HG02970 (cell line): ENCODE measurements around the gene TBKBP1.
"Not testable (repeated sequence)": the region's sequence is repeated elsewhere in the genome, so short reads cannot be mapped to it uniquely, and the experiment has no call there.

Experiments
- ATAC-seq: cut with Tn5 transposase; IDR thresholded peaks from one replicate; pipeline ENCODE4 v1.9.1; 2021; ENCODE audit warnings: mild to moderate bottlenecking, moderate library complexity, moderate number of reproducible peaks; ENCODE audit not compliant: unreplicated experiment, low FRiP score

TBKBP1 gene

DNA sequence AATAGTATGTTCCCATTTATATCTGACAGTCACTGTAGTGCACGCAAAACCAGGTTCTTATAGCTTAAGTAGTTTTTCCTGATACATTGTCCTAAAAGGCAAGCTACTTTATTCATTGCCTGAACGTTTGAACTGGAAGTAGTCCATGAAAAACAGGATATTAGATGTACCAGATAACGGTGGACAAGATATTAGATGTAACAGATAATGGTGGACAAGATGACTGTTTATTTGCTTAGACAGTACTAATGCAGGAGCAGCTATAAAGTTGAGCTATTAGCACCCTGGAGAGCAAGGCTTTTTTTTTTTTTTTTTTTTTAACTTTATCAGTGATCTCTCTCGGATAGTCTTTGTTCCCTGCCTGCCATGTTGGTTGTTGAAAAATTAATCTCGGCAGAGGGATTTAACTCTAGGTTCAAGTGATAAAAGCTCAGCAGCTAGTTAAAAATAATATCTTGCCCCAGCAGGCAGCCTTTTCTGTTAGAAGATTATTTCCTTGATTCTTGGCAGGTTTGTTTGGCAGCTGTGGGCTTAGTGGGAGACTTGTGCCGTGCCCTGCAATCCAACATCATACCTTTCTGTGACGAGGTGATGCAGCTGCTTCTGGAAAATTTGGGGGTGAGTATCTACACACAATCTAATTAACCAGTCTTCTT, 17.3 kb upstream of the TBKBP1 start:
- ATAC-seq, result no peak

DNA sequence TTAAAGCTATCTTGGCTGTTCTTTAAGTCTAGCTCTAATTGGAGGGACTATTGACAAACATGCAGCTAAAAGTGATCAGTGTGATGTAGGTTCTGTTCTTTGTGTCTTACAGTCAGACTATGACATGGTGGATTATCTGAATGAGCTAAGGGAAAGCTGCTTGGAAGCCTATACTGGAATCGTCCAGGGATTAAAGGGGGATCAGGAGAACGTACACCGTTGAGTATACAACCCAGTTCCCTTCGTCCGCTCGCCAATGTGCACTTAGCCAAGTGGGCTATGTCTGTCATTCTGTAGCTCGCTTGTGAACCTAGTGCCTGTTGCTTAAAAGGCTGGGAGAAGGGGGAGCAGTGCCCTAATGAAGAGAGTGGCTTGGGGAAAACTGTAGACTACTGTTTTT, 15.8 kb upstream of the TBKBP1 start:
- ATAC-seq, result no peak

DNA sequence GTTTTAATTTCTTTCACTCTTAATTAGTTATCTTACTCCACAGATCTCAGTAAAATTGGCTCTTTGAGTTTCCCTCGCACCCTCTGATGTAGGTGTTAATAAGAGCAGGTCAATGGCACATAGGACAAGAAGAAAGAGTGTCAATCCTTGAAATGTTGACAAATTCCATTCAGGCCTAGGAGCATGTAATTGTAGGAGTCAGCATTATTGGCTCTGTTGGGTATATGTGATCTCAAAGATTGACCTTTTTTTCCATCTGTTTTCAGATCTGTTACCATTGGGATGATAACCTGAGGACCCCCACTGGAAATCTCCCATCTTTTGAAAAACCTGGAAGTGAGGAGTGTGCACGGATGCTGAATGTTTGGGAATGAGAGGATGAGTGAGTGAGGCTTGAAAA, 11.8 kb upstream of the TBKBP1 start:
- no peak for ATAC-seq

DNA sequence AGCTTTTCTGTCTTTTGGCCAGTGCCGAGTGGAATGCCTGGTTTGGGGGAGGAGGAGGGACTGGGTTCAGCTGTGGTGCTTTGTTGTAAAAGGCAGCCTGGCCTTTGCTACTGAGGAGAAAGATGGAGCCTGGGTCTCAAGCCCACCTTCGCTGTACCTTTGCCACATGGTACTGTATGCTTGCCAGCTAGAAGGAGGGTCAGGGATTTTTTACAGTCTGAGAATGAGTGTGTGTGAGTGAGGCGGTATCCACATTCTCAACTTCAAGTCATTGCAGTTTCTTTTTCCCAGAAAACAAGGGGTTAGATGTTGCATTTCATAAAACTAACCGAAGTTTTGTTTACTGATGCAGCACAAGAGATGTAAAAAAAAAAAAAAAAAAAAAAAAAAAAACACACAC, 11.2 kb upstream of the TBKBP1 start:
- not testable (repeated sequence) for ATAC-seq

DNA sequence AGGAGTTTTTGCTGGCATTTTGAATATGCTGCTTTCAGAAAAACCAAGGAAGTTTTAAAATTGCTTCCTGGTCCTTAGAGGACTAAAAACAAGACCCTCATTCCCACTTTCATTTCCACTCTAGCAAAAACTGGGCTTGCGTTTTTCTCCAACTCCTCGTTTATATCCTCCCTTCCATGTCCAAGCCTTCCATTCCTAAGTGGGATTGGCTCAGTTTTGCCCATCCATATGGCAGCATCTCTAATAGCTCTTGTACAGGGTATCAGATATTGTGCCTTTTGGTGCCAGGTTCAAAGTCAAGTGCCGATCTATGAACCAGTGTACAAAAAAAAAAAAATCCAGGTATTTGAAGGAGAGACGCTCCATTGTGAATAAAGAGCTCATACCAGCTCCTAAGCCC, 9.9 kb upstream of the TBKBP1 start:
- no peak for ATAC-seq

DNA sequence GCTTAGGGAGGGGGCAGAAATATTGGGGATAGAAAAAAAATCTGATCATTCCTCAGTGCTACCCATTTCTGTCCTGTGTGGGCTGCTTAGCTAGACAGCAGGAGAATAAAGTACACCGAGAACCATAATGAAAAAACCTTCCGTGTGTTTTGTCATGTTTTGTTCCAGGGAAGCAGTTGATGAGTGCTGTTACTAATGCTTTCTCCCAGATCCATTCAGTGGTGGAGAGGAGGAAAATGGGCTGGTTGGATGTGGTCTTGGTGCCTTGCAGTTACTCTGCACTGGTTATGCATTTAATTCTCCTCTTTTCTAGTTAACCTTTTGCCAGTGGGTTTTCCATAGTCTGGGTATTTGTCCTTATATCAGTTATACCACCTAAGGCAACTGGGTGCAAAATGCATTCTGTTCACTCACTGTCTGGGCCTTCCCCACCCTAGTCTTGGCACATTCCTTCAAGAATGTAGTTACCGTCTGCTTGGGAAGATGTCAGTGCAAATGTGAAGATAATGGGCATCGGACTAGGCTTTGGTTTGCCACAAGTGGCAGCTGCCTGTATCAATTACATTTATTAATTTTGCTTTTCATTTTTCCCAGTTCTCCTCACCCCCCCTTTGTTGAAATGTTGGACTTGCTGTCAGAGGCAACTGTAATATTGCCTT, 9.3 kb upstream of the TBKBP1 start:
- ATAC-seq, result no peak

DNA sequence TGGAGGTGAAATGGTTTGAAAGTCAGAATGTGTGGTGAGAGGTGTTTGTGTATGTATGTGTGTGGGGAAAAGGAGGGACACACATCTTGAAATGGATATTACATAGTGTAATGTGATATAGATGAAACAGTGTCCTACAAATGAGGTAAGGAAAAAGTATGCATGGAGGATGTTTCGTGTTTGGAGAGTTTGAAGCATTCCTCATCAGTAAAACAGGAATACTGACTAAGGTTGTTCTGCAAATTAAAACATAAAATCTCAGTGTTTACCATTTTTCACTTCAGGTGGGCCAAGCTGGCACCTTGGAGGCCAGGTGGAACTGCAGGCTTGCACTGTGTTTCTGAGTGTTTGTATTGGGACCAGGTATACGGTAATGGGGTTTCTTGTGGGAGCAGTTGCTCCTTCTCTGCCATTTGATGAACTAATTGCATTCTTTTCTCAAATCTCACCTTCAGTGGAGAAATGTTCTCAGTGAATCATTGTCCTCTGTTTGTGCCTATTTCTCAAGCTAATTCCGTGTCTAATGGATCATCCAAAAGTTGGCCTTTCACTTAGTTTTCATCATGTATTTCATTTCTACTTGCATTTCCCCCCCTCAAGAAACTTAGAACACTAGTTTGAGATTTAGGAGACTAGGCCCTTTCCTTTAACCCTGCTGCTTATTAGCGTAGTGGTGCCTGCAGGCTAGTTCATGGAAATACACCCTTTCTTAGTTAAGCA, 8.2 kb upstream of the TBKBP1 start:
- no peak for ATAC-seq

DNA sequence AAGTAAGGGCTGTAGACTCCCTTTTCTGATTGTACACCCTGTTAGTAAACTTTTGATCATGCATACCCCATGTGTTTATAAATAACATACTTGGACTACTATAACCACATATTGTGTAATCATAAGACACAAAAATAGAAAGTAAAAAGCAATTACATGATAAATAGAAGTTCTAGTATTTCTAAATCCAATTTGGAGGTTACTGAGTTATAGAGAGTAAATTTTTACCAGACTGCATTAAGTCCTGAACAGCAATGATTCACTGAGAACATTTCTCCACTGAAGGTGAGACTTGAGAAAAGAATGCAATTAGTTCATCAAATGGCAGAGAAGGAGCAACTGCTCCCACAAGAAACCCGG, 7.7 kb upstream of the TBKBP1 start:
- ATAC-seq, result no peak

DNA sequence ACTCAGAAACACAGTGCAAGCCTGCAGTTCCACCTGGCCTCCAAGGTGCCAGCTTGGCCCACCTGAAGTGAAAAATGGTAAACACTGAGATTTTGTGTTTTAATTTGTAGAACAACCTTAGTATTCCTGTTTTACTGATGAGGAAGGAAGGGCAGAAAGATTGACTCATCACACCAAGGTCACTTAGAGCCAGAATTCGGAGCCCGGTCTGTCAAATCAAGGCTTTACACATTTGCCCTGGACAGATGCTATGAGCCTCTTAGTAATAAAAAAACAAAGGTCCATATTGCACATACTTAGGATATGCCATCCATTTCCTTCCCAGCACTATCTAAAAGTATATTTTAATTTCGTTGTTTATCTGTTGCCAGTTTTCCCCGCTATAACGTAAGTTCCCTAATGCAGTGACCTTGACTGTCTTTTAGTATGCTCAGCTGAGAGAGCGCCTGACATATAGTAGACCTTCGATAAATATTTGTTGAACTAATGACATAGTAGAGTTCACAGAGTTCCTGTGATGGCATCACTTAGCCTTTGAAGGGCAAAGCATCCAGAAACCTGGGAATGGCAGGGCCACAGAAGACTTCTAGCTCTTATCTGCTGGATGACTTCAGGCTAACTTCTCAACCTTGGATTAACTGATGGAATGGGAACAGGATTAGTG, 7.2 kb upstream of the TBKBP1 start:
- ATAC-seq, result no peak

DNA sequence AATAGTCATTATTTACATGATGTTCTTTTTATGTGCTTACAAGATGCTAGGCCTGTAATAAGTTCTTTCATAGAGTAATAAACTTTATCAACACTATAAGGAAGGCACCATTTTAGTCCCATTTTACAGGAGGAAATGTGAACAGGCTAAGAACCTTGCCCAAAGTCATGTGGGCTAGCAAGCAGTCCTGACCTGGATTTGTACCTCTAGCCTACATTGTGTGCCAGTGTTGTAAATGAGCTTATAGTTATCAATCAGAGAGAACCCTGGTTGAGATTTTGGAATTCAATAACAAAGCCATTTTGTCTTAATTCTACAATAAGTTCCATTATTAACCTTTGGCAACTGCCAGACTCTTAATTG, 6.7 kb upstream of the TBKBP1 start:
- no peak for ATAC-seq

DNA sequence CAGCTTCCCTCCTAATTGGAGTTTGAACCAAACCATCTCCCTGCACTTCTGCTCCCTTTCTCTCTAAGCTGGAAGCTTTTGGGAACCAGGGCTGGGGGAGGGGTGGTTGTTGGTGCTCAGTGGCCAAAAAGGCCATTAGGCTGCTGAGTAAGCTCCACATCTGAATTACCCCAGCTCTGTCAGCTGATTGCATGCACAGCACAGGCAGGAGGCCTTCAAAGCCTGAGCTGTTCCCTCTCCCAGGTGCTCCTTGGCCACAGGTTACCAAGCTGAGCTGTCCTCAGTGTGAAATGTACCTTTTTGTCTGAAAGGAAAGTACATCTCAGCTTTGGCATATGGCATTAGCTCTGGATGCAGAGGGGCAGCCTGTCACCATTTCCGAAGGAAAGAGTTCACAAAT, 6.2 kb upstream of the TBKBP1 start:
- ATAC-seq, result no peak

DNA sequence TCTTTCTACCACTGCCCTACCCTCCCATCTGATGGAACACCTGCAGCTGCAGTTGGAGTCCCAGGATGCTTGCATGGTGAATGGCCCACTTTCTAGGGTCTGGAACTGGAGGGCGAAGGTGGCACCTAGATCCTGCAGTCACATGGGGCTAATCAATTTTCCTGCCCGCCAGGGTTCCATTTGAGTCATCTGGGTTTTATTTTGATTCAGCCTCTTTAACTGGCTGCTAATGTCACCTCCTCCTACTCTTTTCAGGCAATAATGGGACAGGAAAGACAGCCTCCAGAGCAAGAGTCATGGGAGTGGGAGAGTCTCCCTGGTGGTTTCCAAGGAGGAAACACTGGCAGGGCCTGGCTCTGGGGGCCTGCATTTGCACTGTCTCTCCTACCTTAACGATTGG, 3.8 kb upstream of the TBKBP1 start:
- no peak for ATAC-seq

DNA sequence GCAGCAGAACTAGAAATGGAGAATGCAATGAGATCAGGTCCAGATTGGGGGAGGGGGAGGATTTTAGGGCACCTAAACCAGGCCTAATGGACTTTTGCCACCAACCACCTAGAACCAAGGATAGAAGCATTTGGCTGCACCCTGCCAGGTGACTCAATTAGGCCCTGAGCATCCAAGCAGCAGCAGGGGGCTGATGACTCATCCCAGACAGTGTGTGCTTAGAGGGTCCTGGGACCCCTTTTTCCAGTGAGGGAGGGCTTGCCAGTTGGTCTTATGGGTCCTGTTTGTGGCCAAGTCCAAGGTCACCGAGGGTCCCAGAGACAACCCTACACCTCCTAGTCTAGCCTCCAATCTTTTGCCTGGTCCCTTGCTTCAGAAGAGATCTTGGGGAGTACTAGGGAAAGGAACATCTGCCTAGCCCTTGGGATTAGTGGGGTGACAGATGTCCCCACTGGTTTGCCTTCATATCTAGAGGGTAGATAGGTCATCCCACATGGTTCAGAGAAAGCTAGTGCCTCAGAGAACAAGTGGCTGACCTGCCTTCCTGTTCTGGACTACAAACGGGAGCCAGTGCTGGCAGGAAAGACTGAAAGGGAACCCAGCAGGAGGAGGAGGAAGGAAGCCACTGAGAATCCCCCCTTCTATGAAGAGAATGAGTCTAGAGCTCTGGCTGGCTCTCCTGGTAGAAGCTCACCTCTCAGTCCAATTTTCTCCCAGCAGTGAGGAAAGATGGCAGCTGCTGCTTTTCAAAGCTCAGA, 1.6 kb upstream of the TBKBP1 start:
- ATAC-seq, result no peak

DNA sequence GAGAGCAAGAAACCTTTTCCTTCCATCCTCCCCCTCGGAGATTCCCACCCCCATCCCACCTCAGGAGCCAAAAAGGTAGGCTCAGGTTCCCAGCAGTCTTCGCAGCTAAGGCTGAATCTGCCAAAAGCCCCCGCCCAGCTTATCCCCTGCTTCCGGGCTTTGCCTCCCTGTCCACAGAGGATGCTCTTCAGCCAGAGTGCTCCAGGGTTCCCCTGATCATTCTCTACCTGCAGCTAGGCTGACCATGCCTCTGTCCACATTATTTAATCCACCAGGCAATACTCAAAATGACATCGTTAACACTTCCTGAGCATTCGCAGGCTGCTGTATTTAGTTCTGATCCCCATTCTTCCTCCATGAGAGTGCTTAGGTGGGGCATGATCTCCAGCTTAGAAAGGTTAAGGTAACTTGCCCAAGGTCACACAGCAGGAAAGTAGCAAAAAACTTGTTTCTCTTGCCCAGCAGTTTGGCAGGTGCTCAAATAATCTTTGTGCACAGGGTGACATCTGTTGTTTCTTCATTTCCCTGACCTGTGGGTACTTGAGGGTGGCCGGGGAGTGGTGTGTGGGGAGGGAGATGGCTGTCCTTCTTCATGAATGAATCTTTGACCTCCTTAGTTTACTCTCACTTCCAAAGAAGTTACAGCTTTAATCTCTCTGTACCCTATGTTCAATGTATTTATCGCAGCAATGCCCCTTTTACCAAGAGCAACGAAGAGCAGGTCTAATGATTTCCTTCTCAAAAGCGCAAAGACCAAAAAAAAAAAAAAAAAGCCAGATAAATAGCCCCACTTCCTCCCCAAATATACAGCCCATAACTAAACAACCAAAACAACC, 848 bp upstream of the TBKBP1 start:
- no peak for ATAC-seq

DNA sequence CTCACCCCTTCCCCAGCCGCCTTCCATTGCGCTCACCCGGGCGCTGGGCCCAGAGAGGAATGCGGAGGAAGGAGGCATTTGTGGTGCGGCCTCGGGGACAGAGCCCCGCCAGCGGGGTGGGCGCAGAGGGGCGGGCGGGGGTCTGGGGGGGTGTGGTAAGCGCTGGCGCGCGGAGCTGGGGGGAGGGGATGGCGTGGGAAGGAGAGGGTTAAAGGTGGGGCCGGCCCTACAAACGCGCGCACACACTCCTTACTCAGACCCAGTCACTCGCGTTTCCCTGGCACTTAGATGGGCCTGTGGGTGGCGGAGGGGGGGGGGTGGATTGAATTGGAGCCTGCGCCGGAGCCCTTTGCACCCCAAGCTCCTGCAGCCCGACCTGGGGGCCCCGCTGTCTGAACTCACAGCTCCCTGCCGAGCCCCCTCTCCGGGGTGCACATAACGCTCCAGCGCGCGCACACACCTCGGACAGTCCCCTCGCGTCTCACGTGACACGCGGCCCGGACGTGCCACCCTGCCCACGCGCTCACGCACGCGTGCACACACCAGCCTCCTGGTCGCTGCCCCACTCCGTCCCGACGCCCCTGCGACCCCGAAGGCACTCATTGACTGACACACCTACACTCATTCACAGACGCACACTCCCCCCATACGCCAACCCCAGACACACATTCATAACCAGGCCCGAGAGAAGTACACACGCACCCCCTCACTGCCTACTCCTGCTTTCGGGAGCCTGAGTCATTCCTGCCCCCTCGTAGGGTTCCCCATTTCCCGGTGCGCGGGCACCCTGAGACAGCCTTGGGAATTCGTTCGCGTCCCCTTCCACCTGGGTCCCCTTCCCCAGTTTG, 844 bp downstream of the TBKBP1 start:
- ATAC-seq, result no peak

DNA sequence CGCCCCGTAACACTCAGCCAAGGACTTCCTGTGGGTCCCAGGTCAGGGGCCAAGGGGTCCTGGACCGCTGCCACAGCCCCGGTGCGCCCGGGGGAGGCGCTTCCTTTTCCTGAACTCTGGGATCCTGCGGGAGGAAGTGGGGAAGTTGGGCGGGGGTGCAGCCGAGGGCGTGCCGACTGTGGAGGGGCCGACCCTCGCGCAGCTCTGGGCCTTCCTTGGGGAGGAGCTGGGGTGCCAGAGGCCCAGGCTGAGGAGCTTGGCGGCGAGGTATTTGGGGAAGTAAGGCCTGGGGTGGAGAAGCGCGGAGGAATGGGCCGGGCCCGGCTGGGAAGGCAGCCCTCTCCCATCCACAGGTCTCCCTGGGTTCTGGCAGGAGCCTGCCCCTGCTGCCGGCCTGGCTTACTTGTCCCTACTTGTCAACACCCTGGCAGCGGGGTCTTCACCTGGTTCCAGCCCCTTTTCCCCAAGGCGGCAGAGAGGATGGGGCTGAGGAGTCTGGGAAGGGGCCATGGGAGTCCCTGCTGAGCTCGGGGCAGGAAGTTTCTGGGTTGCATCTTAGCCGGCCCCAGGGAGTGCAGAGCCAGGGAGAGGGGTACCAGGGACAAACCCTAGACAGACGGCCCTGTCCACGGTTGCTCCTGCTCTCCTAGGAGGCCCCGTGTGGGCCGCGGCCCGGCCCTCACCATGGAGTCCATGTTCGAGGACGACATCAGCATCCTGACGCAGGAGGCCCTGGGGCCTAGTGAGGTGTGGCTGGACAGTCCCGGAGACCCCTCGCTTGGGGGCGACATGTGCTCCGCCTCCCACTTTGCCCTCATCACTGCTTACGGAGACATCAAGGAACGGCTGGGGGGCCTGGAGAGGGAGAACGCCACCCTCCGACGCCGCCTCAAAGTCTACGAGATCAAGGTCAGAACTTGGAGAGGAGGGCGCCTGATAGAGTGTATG, 1.7 kb downstream of the TBKBP1 start:
- no peak for ATAC-seq

DNA sequence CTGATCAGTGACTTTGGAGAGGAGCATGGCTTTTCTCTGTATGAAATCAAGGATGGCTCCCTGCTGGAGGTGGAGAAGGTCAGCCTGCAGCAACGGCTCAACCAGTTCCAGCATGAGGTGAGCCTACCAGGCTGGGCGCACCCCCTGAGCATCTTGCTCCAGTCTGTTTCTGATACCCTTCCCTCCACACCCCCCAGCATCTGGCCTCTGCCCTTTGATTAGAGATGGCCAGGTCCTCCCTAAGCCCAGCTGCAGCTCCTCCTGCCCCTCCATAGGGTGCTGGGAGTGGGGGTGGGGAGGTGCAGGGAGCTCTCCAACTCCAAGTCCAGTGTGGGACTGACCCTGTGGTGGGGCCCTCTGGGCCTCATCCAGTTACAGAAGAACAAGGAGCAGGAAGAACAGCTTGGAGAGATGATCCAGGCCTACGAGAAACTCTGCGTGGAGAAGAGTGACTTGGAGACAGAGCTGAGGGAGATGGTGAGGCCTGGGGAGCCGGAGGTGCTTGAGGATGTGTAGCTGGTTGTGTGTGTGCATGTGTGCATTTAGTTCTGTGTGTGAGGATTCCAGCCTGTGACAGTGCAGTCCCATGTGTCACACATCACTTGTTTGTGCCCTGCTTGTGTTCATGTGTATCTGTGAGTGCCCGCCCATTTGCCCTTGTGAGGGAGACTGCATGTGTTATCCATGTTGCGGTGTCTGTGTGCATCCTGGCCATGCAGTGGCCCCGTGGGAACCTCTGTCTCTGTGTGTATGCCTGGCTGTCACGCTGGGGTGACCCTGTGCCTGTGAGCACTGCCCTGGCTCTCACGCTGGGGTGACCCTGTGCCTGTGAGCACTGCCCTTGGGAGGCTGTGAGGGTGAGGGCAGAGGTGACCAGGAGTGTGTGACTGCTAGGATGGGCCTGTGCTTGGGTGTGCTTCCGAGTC, 3.0 kb downstream of the TBKBP1 start:
- no peak for ATAC-seq
